HepG2 (cell line): ENCODE data around the gene CERS5. TPM values are rescaled to one million over a fixed set of nuclear protein-coding genes. Genes with fewer than 3 reads are reported as not detected.

Source experiments
- ATAC-seq: fragments of 200-7000 bp; cut with Tn5 transposase; 3 replicates; pipeline ENCODE4 v1.9.1; 2020; ENCODE audit warnings: mild to moderate bottlenecking, moderate library complexity
- BruUV-seq: library from RNA; stranded (reverse); fragments of 400-500 nt; replicated peaks from 2 replicates; lab custom pipeline; 2021; lab: Mats Ljungman, UMichigan
- CTCF ChIA-PET: fragments of 300-600 bp; formaldehyde crosslinking; extraction: SDS; loops from one replicate; lab custom pipeline; 2021; ENCODE audit warnings: low total read pairs, inconsistent platforms, low intra/inter-chr PET ratio; lab: Yijun Ruan, JAX
- POLR2A ChIA-PET: fragments of 350-600 bp; sonication (Branson Sonifier 250); formaldehyde crosslinking; loops from one replicate; lab custom pipeline; 2020; ENCODE audit warnings: antibody characterized with exemption, inconsistent platforms; lab: Yijun Ruan, JAX
- DNase-seq: peaks from one replicate; pipeline ENCODE4 v3.0.0-alpha.2; 2015; ENCODE audit warnings: low spot score
- FAIRE-seq: peaks from 3 replicates; lab custom pipeline; 2011; peaks lifted over from hg19 to GRCh38; lab: Jason Lieb, UNC
- H2AFZ ChIP-seq: one replicate; pipeline ENCODE4 v1.6.1; 2011; ENCODE audit warnings: low read length, inconsistent platforms
- H3K27ac ChIP-seq: fragments of 300-600 bp; 3 replicates; pipeline ENCODE4 v1.8.0; 2011; ENCODE audit warnings: mixed run types, mild to moderate bottlenecking, mixed read lengths, low read length, inconsistent platforms; ENCODE audit not compliant: insufficient read depth; ENCODE audit errors: extremely low read length
- H3K27me3 ChIP-seq, 2 experiments: fragments of 200-600 bp in 1 of 2; 2 replicates in 1 of 2; 3 replicates in 1 of 2; pipeline versions ENCODE4 v1.6.0 to v1.8.0; 2011; ENCODE audit warnings: low read length in 2 of 2, mild to moderate bottlenecking in 2 of 2, moderate library complexity in 2 of 2, inconsistent platforms in 1 of 2; ENCODE audit not compliant: insufficient read depth in 2 of 2, control insufficient read depth in 1 of 2
- H3K36me3 ChIP-seq, 2 experiments: fragments of 200-600 bp in 1 of 2; replicated peaks in 1 of 2; 2 replicates in 1 of 2; 3 replicates in 1 of 2; pipeline versions ENCODE4 v1.5.1 to v1.8.0; 2011; ENCODE audit warnings: low read length in 2 of 2, inconsistent platforms in 1 of 2; ENCODE audit not compliant: insufficient read depth in 2 of 2, control insufficient read depth in 1 of 2
- H3K4me1 ChIP-seq: 2 replicates; pipeline ENCODE4 v1.5.1; 2012; ENCODE audit warnings: low read length, inconsistent platforms; ENCODE audit not compliant: insufficient read depth
- H3K4me2 ChIP-seq: 2 replicates; pipeline ENCODE4 v1.6.0; 2011; ENCODE audit warnings: low read depth, low read length, inconsistent platforms
- H3K4me3 ChIP-seq, 3 experiments: fragments of 200-600 bp in 1 of 3; sonication (generic), shearing (Covaris generic) in 1 of 3; replicated peaks in 1 of 3; 2 replicates each; pipeline ENCODE4 v1.5.1; 2011 to 2016; ENCODE audit warnings: low read length in 3 of 3, inconsistent platforms in 2 of 3, low read depth in 2 of 3, mild to moderate bottlenecking in 2 of 3, control low read depth in 1 of 3, mixed read lengths in 1 of 3; ENCODE audit not compliant: insufficient read depth in 1 of 3
- H3K79me2 ChIP-seq: one replicate; pipeline ENCODE4 v1.6.1; 2011; ENCODE audit warnings: low read length, inconsistent platforms; ENCODE audit not compliant: insufficient read depth
- H3K9ac ChIP-seq: 2 replicates; pipeline ENCODE4 v1.6.0; 2011; ENCODE audit warnings: mild to moderate bottlenecking, low read depth, low read length, inconsistent platforms; ENCODE audit not compliant: insufficient read depth
- H3K9me3 ChIP-seq: 2 replicates; pipeline ENCODE4 v1.5.1; 2012; ENCODE audit warnings: mild to moderate bottlenecking, low read length
- H4K20me1 ChIP-seq: 2 replicates; pipeline ENCODE4 v1.6.0; 2011; ENCODE audit warnings: inconsistent platforms, mild to moderate bottlenecking, low read length, moderate library complexity; ENCODE audit not compliant: insufficient read depth
- ARNT2 ChIP-seq: sonication (generic); formaldehyde crosslinking; IDR thresholded peaks from 2 replicates; pipeline ENCODE4 v1.8.0; 2022; ENCODE audit warnings: mild to moderate bottlenecking, low read depth, missing genetic modification reagents, moderate library complexity
- FOSL2 ChIP-seq: sonication (generic); formaldehyde crosslinking; IDR thresholded peaks from 2 replicates; pipeline ENCODE4 v1.4.0; 2020; ENCODE audit warnings: missing genetic modification reagents
- HNRNPL ChIP-seq: fragments of 200-400 bp; formaldehyde crosslinking; IDR thresholded peaks from 2 replicates; pipeline ENCODE4 v1.6.1; 2017; ENCODE audit warnings: mild to moderate bottlenecking, low read depth, low read length
- LCORL ChIP-seq, 2 experiments: fragments of 450-650 bp in 1 of 2; sonication (generic) in 1 of 2; formaldehyde crosslinking in 1 of 2; IDR thresholded peaks; 2 replicates each; pipeline versions ENCODE4 v1.5.0 to v1.6.1; 2017 to 2020; ENCODE audit warnings: antibody characterized with exemption in 1 of 2, missing genetic modification reagents in 1 of 2
- RARG ChIP-seq: sonication (generic); formaldehyde crosslinking; IDR thresholded peaks from 2 replicates; pipeline ENCODE4 v1.4.0; 2020; ENCODE audit warnings: low read depth, mild to moderate bottlenecking, missing genetic modification reagents
- ZFX ChIP-seq: sonication (generic); formaldehyde crosslinking; IDR thresholded peaks from 2 replicates; pipeline ENCODE4 v1.4.0; 2020; ENCODE audit warnings: mild to moderate bottlenecking, low read depth, missing genetic modification reagents, moderate library complexity
- ZKSCAN8 ChIP-seq: IDR thresholded peaks from 2 replicates; pipeline ENCODE4 v1.6.1; 2016; ENCODE audit warnings: borderline replicate concordance, missing genetic modification reagents, missing compliant biosample characterization
- ZMAT3 ChIP-seq: sonication (generic); formaldehyde crosslinking; conservative IDR thresholded peaks from 2 replicates; pipeline ENCODE4 v1.7.0; 2021; ENCODE audit warnings: missing genetic modification reagents
- ZNF629 ChIP-seq: sonication (generic); formaldehyde crosslinking; conservative IDR thresholded peaks from 2 replicates; pipeline ENCODE4 v1.5.0; 2020; ENCODE audit warnings: missing genetic modification reagents
- ZNF775 ChIP-seq: sonication (generic); formaldehyde crosslinking; IDR thresholded peaks from 2 replicates; pipeline ENCODE4 v1.4.0; 2020; ENCODE audit warnings: missing genetic modification reagents, mild to moderate bottlenecking, moderate library complexity, borderline replicate concordance
- ZNF788 ChIP-seq: sonication (generic); formaldehyde crosslinking; IDR thresholded peaks from 2 replicates; pipeline ENCODE4 v1.5.0; 2020; ENCODE audit warnings: mild to moderate bottlenecking, missing genetic modification reagents, borderline replicate concordance
- ZSCAN12 ChIP-seq: sonication (generic); formaldehyde crosslinking; IDR thresholded peaks from 2 replicates; pipeline ENCODE4 v1.9.0; 2021; ENCODE audit warnings: mild to moderate bottlenecking, missing genetic modification reagents
- WGBS: methylation state at CpG from one replicate; pipeline ENCODE4 v1.1.6; 2017; ENCODE audit warnings: low lambda C conversion rate; 5-methylcytosine and 5-hydroxymethylcytosine counted together
- in situ Hi-C: cut with HindIII; loops from 2 replicates; pipeline ENCODE4 v1.10.0; 2017; ENCODE audit warnings: low pct_unique_long_range_greater_than_20kb; ENCODE audit not compliant: extremely low pct_ligation_motif_present
- intact Hi-C: fragments of 100-400 bp; cut with micrococcal nuclease; formaldehyde crosslinking; loops from one replicate; pipeline ENCODE4 v1.10.0; 2022; ENCODE audit not compliant: unreplicated experiment
- polyA plus RNA-seq, 8 experiments: library from polyadenylated mRNA; depleted of rRNA in 3 of 8; stranded (reverse) in 7 of 8; unstranded in 1 of 8; fragments of >200 nt; fragmentation: Illumina TruSeq in 4 of 8; extraction: Trizol in 4 of 8; gene quantifications; 2 replicates each; pipeline versions ENCODE4 v1.2.1 to v1.2.3, GENCODE V29; 2011 to 2016; ENCODE audit warnings: low read depth in 4 of 8, missing spikeins in 1 of 8, mixed read lengths in 1 of 8; ENCODE audit not compliant: insufficient read depth in 1 of 8
- total RNA-seq, 5 experiments: library from RNA; depleted of rRNA; stranded (reverse); fragments of >200 nt; fragmentation: Illumina TruSeq; extraction: Trizol; gene quantifications; 2 replicates each; pipeline ENCODE4 v1.2.3, GENCODE V29; 2016; ENCODE audit warnings: low read depth in 1 of 5
- TF ChIP-seq, protein P1 (sequence below): IDR thresholded peaks from 2 replicates; pipeline ENCODE4 v1.6.1; 2016; ENCODE audit warnings: control low read depth
- TF ChIP-seq, protein P2 (sequence below): sonication (generic); formaldehyde crosslinking; IDR thresholded peaks from 2 replicates; pipeline ENCODE4 v1.4.0; 2020; ENCODE audit warnings: missing genetic modification reagents
- TF ChIP-seq, protein P3 (sequence below): sonication (generic); formaldehyde crosslinking; IDR thresholded peaks from 2 replicates; pipeline ENCODE4 v1.9.0; 2022; ENCODE audit warnings: missing genetic modification reagents, mild to moderate bottlenecking, borderline replicate concordance

CERS5 gene
- total and polyA plus RNA-seq, 2 of the 13 experiments (the other 11 are each of a cell fraction or from before 2014, with no cell fraction given), result 22.3 to 48.8 TPM

DNA sequence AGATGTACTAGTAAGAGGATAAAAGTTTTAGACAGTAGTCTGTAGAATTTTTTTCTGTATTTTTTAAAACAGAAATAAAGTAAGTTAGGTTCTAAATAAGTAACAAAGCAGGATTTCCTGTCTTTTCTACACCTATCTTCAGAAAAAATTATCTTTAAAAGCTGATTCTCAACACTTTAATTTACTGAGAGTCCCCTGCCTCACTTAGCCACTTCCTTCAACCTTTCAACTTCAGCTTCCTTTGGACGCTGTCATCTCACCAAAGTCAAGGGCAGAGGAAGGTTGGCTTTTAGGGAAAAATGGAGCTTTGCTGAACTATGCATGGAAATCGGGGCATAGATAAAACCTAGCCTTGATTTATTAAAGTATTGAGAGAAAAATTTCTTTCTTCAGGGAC, 44.9 kb upstream of the CERS5 start:
- no peak overlapping the region for H3K4me3 ChIP-seq
- H4K20me1 ChIP-seq, result no peaks in the 10 kb centered on the region
- ChIA-PET CTCF (interaction anchor here (1.3 kb wide), 1 partner anchor 102 kb away, joined by 3 read pairs; no protein-coding TSS in a partner anchor), POLR2A (no interaction called here)
- H3K4me2 ChIP-seq, result no peak overlapping the region
- no peaks in the 10 kb centered on the region for H3K4me1 ChIP-seq
- ATAC-seq (no peak), FAIRE-seq (no peak), DNase-seq (no peak)
- H3K27ac ChIP-seq, result no peak overlapping the region
- BruUV-seq, result no TSS peak
- TF ChIP-seq LCORL (IDR thresholded peaks at IDR 0.05), result no peak
- TF ChIP-seq LCORL (CRISPR knock-in tag; IDR thresholded peaks at IDR 0.05), result no peak
- TF ChIP-seq FOSL2 (CRISPR knock-in tag), result no peak
- no peak for TF ChIP-seq ZMAT3 (CRISPR knock-in tag)
- no peak for TF ChIP-seq ZNF775
- TF ChIP-seq ZKSCAN8 (CRISPR knock-in tag), result no peak
- TF ChIP-seq ZFX (CRISPR knock-in tag), result no peak
- no peak for TF ChIP-seq ARNT2 (CRISPR knock-in tag)
- no peak for TF ChIP-seq HNRNPL
- TF ChIP-seq, protein P1, sequence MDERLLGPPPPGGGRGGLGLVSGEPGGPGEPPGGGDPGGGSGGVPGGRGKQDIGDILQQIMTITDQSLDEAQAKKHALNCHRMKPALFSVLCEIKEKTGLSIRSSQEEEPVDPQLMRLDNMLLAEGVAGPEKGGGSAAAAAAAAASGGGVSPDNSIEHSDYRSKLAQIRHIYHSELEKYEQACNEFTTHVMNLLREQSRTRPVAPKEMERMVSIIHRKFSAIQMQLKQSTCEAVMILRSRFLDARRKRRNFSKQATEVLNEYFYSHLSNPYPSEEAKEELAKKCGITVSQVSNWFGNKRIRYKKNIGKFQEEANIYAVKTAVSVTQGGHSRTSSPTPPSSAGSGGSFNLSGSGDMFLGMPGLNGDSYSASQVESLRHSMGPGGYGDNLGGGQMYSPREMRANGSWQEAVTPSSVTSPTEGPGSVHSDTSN, result no peak
- TF ChIP-seq, protein P2, sequence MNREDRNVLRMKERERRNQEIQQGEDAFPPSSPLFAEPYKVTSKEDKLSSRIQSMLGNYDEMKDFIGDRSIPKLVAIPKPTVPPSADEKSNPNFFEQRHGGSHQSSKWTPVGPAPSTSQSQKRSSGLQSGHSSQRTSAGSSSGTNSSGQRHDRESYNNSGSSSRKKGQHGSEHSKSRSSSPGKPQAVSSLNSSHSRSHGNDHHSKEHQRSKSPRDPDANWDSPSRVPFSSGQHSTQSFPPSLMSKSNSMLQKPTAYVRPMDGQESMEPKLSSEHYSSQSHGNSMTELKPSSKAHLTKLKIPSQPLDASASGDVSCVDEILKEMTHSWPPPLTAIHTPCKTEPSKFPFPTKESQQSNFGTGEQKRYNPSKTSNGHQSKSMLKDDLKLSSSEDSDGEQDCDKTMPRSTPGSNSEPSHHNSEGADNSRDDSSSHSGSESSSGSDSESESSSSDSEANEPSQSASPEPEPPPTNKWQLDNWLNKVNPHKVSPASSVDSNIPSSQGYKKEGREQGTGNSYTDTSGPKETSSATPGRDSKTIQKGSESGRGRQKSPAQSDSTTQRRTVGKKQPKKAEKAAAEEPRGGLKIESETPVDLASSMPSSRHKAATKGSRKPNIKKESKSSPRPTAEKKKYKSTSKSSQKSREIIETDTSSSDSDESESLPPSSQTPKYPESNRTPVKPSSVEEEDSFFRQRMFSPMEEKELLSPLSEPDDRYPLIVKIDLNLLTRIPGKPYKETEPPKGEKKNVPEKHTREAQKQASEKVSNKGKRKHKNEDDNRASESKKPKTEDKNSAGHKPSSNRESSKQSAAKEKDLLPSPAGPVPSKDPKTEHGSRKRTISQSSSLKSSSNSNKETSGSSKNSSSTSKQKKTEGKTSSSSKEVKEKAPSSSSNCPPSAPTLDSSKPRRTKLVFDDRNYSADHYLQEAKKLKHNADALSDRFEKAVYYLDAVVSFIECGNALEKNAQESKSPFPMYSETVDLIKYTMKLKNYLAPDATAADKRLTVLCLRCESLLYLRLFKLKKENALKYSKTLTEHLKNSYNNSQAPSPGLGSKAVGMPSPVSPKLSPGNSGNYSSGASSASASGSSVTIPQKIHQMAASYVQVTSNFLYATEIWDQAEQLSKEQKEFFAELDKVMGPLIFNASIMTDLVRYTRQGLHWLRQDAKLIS (CRISPR knock-in tag), result no peak
- TF ChIP-seq, protein P3, sequence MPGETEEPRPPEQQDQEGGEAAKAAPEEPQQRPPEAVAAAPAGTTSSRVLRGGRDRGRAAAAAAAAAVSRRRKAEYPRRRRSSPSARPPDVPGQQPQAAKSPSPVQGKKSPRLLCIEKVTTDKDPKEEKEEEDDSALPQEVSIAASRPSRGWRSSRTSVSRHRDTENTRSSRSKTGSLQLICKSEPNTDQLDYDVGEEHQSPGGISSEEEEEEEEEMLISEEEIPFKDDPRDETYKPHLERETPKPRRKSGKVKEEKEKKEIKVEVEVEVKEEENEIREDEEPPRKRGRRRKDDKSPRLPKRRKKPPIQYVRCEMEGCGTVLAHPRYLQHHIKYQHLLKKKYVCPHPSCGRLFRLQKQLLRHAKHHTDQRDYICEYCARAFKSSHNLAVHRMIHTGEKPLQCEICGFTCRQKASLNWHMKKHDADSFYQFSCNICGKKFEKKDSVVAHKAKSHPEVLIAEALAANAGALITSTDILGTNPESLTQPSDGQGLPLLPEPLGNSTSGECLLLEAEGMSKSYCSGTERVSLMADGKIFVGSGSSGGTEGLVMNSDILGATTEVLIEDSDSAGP (CRISPR knock-in tag), result no peak
- TF ChIP-seq RARG, result no peak
- no peak for TF ChIP-seq ZNF788
- no peak for TF ChIP-seq ZSCAN12 (CRISPR knock-in tag)
- no peak for TF ChIP-seq ZNF629
- no peaks in the 10 kb centered on the region for H3K79me2 ChIP-seq
- WGBS, result 95% methylated on average over 2 of the region's 2 CpGs
- H3K9me3 ChIP-seq, result no peaks in the 10 kb centered on the region
- in situ Hi-C loops, result no loop called here
- H3K9ac ChIP-seq, result no peak overlapping the region
- no peak overlapping the region for H2AFZ ChIP-seq
- no peaks in the 10 kb centered on the region for H3K27me3 ChIP-seq
- H3K36me3 ChIP-seq, result no peaks in the 10 kb centered on the region; a peak in 1 of 5 replicates
- intact Hi-C loops, result no loop called here
